GM18511 (cell line): ENCODE data around the gene PGAP3.

ENCODE experiments used
- ATAC-seq: cut with Tn5 transposase; IDR thresholded peaks from one replicate; pipeline ENCODE4 v1.9.1; 2021; ENCODE audit warnings: mild to moderate bottlenecking, moderate library complexity; ENCODE audit not compliant: unreplicated experiment

The PGAP3 gene

GRCh38 chr17:39673335-39674081, 14.3 kb downstream of the PGAP3 start:
- ATAC-seq = no peak

GRCh38 chr17:39672522-39673334, 15.1 kb downstream of the PGAP3 start:
- no peak for ATAC-seq

GRCh38 chr17:39671651-39672521, 16.0 kb downstream of the PGAP3 start:
- no peak for ATAC-seq

GRCh38 chr17:39670746-39671145, 17.1 kb downstream of the PGAP3 start:
- no peak for ATAC-seq

GRCh38 chr17:39669897-39670735, 17.7 kb downstream of the PGAP3 start:
- ATAC-seq = no peak

GRCh38 chr17:39667945-39668924, 19.6 kb downstream of the PGAP3 start, which contains the start of gene PNMT:
TSS of gene PNMT (plus strand) at chr17:39668453. CDS start at chr17:39668476, 23 bp downstream.
- no peak for ATAC-seq

GRCh38 chr17:39667262-39667944, 20.5 kb downstream of the PGAP3 start:
- ATAC-seq = no peak

- ATAC-seq = no peak
Measured at GRCh38 chr17:39666601-39667261, 21.1 kb downstream of the PGAP3 start.

GRCh38 chr17:39666231-39666600, 21.6 kb downstream of the PGAP3 start:
- no peak for ATAC-seq

GRCh38 chr17:39665642-39666224, 22.1 kb downstream of the PGAP3 start:
- no peak for ATAC-seq

- ATAC-seq = no peak
Measured at GRCh38 chr17:39664581-39665561, 23.0 kb downstream of the PGAP3 start, which contains the start of gene TCAP. TSS of gene TCAP (plus strand) at chr17:39665349. CDS start at chr17:39665360, 11 bp downstream.

- ATAC-seq = no peak
Measured at GRCh38 chr17:39663688-39664580, 23.9 kb downstream of the PGAP3 start.

GRCh38 chr17:39663340-39663687, 24.5 kb downstream of the PGAP3 start:
- ATAC-seq = no peak

GRCh38 chr17:39662551-39663339, 25.1 kb downstream of the PGAP3 start:
- ATAC-seq = no peak
